GM19328 (cell line): Measurements from ENCODE around the gene SIGLEC15.
"Not testable (repeated sequence)": the region's sequence is repeated elsewhere in the genome, so short reads cannot be mapped to it uniquely, and the experiment has no call there.

ENCODE experiments used
- ATAC-seq: cut with Tn5 transposase; IDR thresholded peaks from one replicate; pipeline ENCODE4 v1.9.1; 2021; ENCODE audit warnings: mild to moderate bottlenecking, moderate library complexity; ENCODE audit not compliant: unreplicated experiment

Gene SIGLEC15

GRCh38 chr18:45818765-45819164, 6.7 kb upstream of the SIGLEC15 start:
- not testable (repeated sequence) for ATAC-seq

GRCh38 chr18:45820106-45820745, 5.2 kb upstream of the SIGLEC15 start:
- ATAC-seq = no peak

- ATAC-seq = no peak
Observed at GRCh38 chr18:45821026-45821425, 4.4 kb upstream of the SIGLEC15 start.

GRCh38 chr18:45821711-45822110, 3.8 kb upstream of the SIGLEC15 start:
- ATAC-seq = no peak

- ATAC-seq = no peak
Observed at GRCh38 chr18:45826084-45826483, 609 bp downstream of the SIGLEC15 start.

GRCh38 chr18:45826716-45827115, 1.2 kb downstream of the SIGLEC15 start:
- ATAC-seq = not testable (repeated sequence)

- ATAC-seq = no peak
Observed at GRCh38 chr18:45828917-45829811, 3.7 kb downstream of the SIGLEC15 start.

GRCh38 chr18:45829855-45830254, 4.4 kb downstream of the SIGLEC15 start:
- no peak for ATAC-seq

GRCh38 chr18:45830917-45831316, 5.4 kb downstream of the SIGLEC15 start:
- no peak for ATAC-seq

GRCh38 chr18:45833846-45834245, 8.4 kb downstream of the SIGLEC15 start:
- no peak for ATAC-seq

GRCh38 chr18:45834306-45834705, 8.8 kb downstream of the SIGLEC15 start:
- ATAC-seq = no peak

GRCh38 chr18:45835057-45835636, 9.7 kb downstream of the SIGLEC15 start:
- ATAC-seq = no peak

GRCh38 chr18:45836242-45837205, 11.0 kb downstream of the SIGLEC15 start:
- ATAC-seq = no peak

GRCh38 chr18:45837283-45838070, 12.0 kb downstream of the SIGLEC15 start:
- no peak for ATAC-seq

- ATAC-seq = no peak
Observed at GRCh38 chr18:45838302-45839070, 13.0 kb downstream of the SIGLEC15 start.

- ATAC-seq = no peak
Observed at GRCh38 chr18:45839414-45840395, 14.2 kb downstream of the SIGLEC15 start.

GRCh38 chr18:45841060-45841764, 15.7 kb downstream of the SIGLEC15 start:
- no peak for ATAC-seq
